ENCODE results near the gene RACGAP1.

DNA sequence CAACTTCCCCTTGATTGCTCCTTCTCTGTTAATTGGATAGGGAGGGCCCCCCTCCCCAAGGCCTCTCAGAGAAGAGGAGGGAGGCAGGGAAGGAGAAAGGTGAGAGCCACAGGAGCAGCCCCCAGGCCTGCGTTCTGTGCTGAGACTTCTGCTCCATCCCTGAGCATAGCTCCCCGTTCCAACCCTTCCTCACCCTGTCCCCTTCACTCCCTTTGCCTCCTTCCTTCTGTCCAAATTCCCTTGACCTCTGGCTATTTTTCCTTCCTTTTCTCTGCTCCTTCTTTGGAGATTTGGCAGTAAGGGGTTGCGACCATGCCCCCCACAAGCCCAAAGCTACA, 31.3 kb upstream of the RACGAP1 start:
- TF ChIP-seq CTCF (IDR thresholded peaks at IDR 0.05) (no peak), POLR2A (IDR thresholded peaks at IDR 0.05) (no peak)
